ENCODE results near the gene NR1I2.
A peak's percentile ranks its signal among the peaks of the same experiment; 100 is the strongest.

Gene NR1I2

DNA sequence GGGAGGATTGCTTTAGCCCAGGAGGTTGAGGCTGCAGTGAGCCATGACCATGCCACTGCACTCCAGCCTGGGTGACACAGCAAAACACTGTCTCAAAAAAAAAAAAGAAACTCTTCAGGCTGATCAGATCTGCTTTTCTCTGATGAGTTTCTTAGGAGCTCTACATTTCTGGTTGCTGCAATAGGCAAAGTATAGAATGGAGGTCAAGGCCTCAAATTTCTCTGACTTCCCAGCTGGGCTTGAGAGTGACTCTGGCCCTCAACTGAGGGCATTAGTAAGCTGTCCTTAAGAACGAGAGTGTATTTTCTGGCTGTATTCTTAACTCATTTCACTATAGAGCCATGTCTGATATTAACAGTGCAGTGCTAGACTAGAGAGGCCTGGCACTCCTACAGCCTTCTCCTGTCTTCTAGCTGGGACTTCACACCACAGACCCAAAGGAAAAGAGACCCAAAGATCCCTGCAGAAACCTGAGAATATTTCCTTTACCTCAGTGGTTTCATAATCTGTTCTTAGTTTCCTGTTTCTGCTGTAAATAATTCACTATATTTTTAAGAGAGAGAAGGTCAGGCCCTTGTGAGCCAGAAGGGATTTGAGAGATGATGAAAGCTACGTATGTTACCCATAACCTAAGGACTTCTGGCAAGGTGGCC is 2.0 kb upstream of the NR1I2 start:
- DNase-seq = no peak

GRCh38 chr3:119782460-119782859 is 559 bp downstream of the NR1I2 start:
- no peak for DNase-seq

DNA sequence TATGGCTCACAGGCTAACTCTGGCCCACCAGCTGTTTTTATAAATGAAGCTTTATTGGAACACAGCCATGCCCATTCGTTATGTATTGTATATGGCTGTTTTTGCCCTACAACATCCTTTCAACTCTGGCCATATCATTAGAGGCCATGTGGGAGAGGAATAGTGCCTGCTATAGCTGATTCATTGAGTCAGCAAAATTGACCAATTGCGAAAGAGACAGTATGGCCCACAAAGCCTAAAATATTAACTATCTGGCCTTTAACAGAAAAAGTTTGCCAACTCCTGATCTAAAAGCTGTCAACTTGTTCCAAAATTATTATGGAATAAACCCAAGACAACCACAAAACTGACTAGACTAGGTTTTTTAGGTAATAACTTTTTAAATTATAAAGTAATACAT is 1.4 kb downstream of the NR1I2 start:
- no peak for DNase-seq

- no peak for DNase-seq
Measured at GRCh38 chr3:119783883-119784282, 2.0 kb downstream of the NR1I2 start.

DNA sequence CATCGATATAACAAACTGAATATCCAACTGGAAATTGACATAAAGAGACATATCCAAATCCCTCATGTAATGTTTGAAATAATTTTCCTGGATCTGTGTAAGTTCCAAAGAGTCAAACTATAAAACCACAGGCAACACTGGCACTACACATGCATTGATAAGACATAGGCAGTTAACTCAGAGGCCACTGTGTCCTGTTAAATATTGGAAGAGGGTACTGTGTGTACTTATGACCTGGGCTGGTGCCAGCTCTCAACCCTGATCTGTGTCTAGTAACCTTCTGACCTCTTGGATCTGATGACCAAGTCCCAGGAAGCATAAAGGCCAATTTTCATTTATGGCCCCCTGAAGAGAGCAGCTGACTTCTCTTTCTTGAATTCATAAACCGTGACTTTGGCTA is 4.5 kb downstream of the NR1I2 start:
- DNase-seq = no peak

- no peak for DNase-seq
Measured at GRCh38 chr3:119790369-119790768, 8.5 kb downstream of the NR1I2 start.

DNA sequence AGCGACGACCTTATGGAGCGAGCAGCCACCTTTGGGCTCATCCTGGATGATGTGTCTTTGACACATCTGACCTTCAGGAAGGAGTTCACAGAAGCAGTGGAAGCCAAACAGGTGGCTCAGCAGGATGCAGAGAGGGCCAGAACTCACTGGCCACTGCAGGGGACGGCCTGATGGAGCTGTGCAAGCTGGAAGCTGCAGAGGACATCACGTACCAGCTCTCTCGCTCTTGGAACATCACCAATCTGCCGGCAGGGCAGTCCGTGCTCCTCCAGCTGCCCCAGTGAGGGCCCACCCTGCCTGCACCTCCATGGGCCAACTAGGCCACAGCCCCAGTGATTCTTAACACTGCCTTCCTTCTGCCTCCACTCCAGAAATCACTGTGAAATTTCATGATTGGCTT is 10.4 kb downstream of the NR1I2 start:
- no peak for DNase-seq

DNA sequence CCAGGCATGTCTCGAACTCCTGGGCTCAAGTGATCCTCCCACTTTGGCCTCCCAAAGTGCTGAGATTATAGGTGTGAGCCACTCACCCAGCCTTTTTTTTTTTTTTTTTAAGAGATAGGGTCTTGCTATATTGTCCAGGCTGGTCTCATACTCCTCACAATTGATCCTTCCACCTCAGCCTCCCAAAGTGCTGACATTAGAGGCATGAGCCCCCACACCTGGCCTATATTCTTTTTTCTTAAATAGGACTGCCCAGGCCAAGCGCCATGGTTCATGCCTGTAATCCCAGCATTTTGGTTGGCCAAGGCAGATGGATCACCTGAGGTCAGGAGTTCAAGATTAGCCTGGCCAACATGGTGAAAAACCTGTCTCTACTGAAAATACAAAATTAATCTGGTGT is 12.5 kb downstream of the NR1I2 start:
- DNase-seq = no peak

DNA sequence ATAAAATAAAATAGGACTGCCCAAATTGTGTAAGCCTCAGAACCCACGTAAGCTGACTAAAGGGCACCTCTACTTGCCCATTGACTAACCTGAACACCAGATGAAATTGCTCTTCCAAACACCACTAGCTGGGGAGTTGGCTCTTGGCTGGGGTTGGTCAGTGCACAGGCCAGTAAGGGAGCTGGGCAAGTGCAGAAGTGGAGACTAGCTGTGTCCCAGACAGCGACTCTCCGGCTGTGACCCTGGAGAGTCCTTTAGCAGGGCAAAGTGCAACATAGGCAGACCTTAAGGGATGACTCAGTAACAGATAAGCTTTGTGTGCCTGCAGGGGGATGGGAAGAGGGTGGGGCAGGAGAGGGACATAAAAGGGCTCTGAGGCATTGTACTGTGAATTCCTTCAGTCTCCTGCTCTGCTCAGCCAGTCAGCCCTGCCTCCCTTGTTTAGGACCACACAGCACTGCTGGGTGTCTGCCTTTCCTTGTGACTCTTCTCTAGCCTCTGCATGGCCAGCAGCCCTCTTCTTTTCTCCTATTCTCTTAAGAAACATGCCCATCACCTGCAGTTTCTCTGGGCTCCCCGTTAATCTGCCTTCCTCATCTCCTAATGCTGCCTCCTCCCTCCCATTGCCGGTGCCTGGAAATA is 13.2 kb downstream of the NR1I2 start:
- no peak for DNase-seq

- DNase-seq = no peak
Measured at GRCh38 chr3:119795849-119796248, 13.9 kb downstream of the NR1I2 start.

GRCh38 chr3:119796368-119796767 is 14.5 kb downstream of the NR1I2 start:
- DNase-seq = no peak

DNA sequence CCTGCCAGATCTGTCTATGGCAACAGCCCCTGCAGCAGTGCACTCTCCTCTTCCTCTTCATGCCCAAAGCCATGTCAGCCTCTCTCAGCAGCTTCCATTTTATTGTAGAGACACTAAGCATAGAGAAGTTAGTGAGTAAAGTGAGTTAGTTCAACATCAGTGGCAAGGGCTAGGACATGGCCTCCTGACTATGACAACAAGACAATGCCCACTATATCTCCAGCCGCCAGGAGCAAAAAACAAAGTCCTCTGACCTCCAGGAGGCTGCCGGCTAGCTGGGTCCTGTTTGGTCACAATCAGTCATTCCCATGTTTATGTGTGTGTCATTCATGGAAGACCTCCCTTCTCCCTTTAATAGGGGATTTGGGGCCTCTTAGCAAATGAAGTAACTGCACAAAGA is 14.9 kb downstream of the NR1I2 start:
- DNase-seq = no peak

- DNase-seq = no peak
Measured at GRCh38 chr3:119800844-119801243, 18.9 kb downstream of the NR1I2 start.

DNA sequence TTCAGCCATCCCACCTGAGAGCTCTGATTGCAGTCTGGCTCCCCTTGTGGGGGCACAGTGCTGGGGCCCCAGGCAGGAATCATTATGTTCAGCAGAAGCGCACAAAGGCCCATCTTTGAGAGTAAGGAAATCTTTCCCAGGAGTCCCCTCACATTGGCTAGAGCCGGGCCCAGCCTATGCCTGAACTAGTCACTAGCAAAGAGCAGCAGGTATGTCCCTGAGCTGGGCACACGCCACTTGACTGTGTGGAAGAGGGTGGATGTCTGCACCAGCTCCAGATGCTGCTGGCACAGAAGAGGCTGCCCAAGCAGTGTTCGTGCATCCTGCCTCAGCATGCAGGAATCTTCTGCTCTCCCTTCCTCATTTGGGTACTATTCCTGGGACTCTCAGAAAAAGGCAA is 26.3 kb downstream of the NR1I2 start:
- no peak for DNase-seq

DNA sequence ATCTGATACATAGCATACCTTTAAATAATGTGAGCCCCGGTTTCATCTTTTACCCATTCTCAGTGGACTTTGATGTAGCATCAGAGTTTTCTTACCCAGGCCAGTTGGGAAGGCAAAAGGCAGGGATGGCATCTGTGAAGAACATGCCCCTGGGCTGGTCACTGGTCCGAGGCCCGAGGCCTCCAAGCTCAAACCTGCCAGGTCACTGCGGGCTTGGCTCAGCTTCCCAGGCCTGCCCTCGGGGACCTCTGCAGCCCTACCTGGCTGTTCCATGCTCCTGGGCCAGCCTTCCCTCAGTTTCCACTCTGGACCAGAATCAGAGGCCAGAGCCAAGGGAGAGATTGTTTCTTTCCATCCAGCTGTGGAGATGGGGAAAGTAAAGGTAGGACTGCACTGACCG is 26.9 kb downstream of the NR1I2 start:
- DNase-seq = no peak

- DNase-seq = no peak
Measured at GRCh38 chr3:119809249-119810017, 27.5 kb downstream of the NR1I2 start.

- peak; percentile 50 for DNase-seq
Measured at GRCh38 chr3:119810018-119810435, 28.1 kb downstream of the NR1I2 start.

- no peak for DNase-seq
Measured at GRCh38 chr3:119812491-119813058, 30.7 kb downstream of the NR1I2 start.

- DNase-seq = no peak
Measured at GRCh38 chr3:119815716-119816115, 33.8 kb downstream of the NR1I2 start.

DNA sequence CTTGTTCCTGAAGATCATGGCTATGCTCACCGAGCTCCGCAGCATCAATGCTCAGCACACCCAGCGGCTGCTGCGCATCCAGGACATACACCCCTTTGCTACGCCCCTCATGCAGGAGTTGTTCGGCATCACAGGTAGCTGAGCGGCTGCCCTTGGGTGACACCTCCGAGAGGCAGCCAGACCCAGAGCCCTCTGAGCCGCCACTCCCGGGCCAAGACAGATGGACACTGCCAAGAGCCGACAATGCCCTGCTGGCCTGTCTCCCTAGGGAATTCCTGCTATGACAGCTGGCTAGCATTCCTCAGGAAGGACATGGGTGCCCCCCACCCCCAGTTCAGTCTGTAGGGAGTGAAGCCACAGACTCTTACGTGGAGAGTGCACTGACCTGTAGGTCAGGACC is 35.2 kb downstream of the NR1I2 start:
- DNase-seq = no peak

DNA sequence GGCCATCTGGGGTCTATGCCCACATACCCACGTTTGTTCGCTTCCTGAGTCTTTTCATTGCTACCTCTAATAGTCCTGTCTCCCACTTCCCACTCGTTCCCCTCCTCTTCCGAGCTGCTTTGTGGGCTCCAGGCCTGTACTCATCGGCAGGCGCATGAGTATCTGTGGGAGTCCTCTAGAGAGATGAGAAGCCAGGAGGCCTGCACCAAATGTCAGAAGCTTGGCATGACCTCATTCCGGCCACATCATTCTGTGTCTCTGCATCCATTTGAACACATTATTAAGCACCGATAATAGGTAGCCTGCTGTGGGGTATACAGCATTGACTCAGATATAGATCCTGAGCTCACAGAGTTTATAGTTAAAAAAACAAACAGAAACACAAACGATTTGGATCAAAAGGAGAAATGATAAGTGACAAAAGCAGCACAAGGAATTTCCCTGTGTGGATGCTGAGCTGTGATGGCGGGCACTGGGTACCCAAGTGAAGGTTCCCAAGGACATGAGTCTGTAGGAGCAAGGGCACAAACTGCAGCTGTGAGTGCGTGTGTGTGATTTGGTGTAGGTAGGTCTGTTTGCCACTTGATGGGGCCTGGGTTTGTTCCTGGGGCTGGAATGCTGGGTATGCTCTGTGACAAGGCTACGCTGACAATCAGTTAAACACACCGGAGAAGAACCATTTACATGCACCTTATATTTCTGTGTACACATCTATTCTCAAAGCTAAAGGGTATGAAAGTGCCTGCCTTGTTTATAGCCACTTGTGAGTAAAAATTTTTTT is 35.9 kb downstream of the NR1I2 start:
- DNase-seq = no peak

GRCh38 chr3:119818937-119819336 is 37.0 kb downstream of the NR1I2 start:
- no peak for DNase-seq

GRCh38 chr3:119819806-119820205 is 37.9 kb downstream of the NR1I2 start:
- no peak for DNase-seq
